Testis (tissue), 2 donors: ENCODE measurements around the gene PA2G4.

Source experiments
- POLR2A ChIP-seq: fragments of 450-650 bp; IDR thresholded peaks from one replicate; pipeline ENCODE4 v1.6.1; 2017; ENCODE audit warnings: antibody characterized with exemption, mild to moderate bottlenecking, moderate library complexity
- TF ChIP-seq, protein P1 (sequence below), 3 experiments: fragments of 450-650 bp in 2 of 3; fragments of 200-600 bp in 1 of 3; sonication (generic) in 1 of 3; IDR thresholded peaks; one replicate each; pipeline ENCODE4 v1.5.1; 2016 to 2019; ENCODE audit warnings: antibody characterized with exemption in 3 of 3, mild to moderate bottlenecking in 2 of 3, moderate library complexity in 1 of 3

DNA sequence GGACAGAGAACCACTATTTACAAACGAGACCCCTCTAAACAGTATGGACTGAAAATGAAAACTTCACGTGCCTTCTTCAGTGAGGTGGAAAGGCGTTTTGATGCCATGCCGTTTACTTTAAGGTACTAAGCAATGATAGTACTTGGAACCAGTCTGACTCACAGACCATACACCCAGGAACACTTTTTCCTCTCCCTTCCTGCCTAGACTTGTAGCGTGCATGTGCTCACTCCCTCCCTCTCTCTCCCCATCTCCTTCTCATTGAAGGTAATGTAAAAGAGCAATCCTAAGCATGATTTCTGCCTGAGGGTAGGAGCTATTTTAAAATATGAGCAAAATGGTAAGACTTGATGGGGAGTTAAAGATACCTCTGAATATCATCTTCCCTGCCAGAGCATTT lies 6.2 kb downstream of the PA2G4 start:
- TF ChIP-seq, protein P1, sequence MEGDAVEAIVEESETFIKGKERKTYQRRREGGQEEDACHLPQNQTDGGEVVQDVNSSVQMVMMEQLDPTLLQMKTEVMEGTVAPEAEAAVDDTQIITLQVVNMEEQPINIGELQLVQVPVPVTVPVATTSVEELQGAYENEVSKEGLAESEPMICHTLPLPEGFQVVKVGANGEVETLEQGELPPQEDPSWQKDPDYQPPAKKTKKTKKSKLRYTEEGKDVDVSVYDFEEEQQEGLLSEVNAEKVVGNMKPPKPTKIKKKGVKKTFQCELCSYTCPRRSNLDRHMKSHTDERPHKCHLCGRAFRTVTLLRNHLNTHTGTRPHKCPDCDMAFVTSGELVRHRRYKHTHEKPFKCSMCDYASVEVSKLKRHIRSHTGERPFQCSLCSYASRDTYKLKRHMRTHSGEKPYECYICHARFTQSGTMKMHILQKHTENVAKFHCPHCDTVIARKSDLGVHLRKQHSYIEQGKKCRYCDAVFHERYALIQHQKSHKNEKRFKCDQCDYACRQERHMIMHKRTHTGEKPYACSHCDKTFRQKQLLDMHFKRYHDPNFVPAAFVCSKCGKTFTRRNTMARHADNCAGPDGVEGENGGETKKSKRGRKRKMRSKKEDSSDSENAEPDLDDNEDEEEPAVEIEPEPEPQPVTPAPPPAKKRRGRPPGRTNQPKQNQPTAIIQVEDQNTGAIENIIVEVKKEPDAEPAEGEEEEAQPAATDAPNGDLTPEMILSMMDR (IDR thresholded peaks at IDR 0.05), result no peak
- TF ChIP-seq POLR2A, result no peak
